H9 (cell line): Measurements from ENCODE around the gene HIP1R. TPM values are rescaled to one million over a fixed set of nuclear protein-coding genes. Genes with fewer than 3 reads are reported as not detected.

Experiments used
- DNase-seq: peaks from one replicate; pipeline ENCODE4 v3.0.0-alpha.2; 2017
- H2AFZ ChIP-seq: one replicate; pipeline ENCODE4 v1.6.1; 2013; ENCODE audit warnings: mild to moderate bottlenecking, low read length, control low read depth, moderate library complexity
- H2AK5ac ChIP-seq: 2 replicates; pipeline ENCODE4 v1.6.1; 2013; ENCODE audit warnings: low read length, control low read depth, mixed read lengths; ENCODE audit not compliant: insufficient read length
- H2BK120ac ChIP-seq: one replicate; pipeline ENCODE4 v1.6.1; 2013; ENCODE audit warnings: low read depth, mild to moderate bottlenecking, low read length, control low read depth, inconsistent platforms; ENCODE audit not compliant: poor library complexity, severe bottlenecking
- H2BK12ac ChIP-seq: 2 replicates; pipeline ENCODE4 v1.6.1; 2013; ENCODE audit warnings: low read length, control low read depth, mixed read lengths, low read depth; ENCODE audit not compliant: insufficient read length
- H2BK15ac ChIP-seq: 2 replicates; pipeline ENCODE4 v1.6.1; 2013; ENCODE audit warnings: low read depth, low read length, control low read depth
- H2BK20ac ChIP-seq: one replicate; pipeline ENCODE4 v1.6.1; 2013; ENCODE audit warnings: low read depth, mild to moderate bottlenecking, low read length, control low read depth, inconsistent platforms; ENCODE audit not compliant: poor library complexity, severe bottlenecking
- H2BK5ac ChIP-seq: 2 replicates; pipeline ENCODE4 v1.6.1; 2013; ENCODE audit warnings: low read length, control low read depth, mixed read lengths; ENCODE audit not compliant: insufficient read length
- H3K14ac ChIP-seq: 2 replicates; pipeline ENCODE4 v1.6.1; 2013; ENCODE audit warnings: low read length, control low read depth; ENCODE audit not compliant: insufficient read depth
- H3K18ac ChIP-seq: 2 replicates; pipeline ENCODE4 v1.6.1; 2013; ENCODE audit warnings: low read depth, mild to moderate bottlenecking, mixed read lengths, low read length, control low read depth; ENCODE audit not compliant: insufficient read length
- H3K23ac ChIP-seq: 2 replicates; pipeline ENCODE4 v1.6.1; 2013; ENCODE audit warnings: low read length, control low read depth, mixed read lengths, low read depth; ENCODE audit not compliant: insufficient read length
- H3K23me2 ChIP-seq: 2 replicates; pipeline ENCODE4 v1.6.1; 2013; ENCODE audit warnings: low read depth, mild to moderate bottlenecking, mixed read lengths, low read length, control low read depth; ENCODE audit not compliant: insufficient read length, poor library complexity, severe bottlenecking
- H3K27ac ChIP-seq: 2 replicates; pipeline ENCODE4 v1.5.1; 2013; ENCODE audit warnings: low read length, control low read depth, mixed read lengths, low read depth; ENCODE audit not compliant: insufficient read length
- H3K27me3 ChIP-seq: 2 replicates; pipeline ENCODE4 v1.6.1; 2013; ENCODE audit warnings: low read length, control low read depth, inconsistent platforms; ENCODE audit not compliant: insufficient read depth
- H3K4ac ChIP-seq: 2 replicates; pipeline ENCODE4 v1.6.1; 2013; ENCODE audit warnings: low read depth, mild to moderate bottlenecking, control low read depth, inconsistent platforms, low read length, moderate library complexity
- H3K4me1 ChIP-seq: 2 replicates; pipeline ENCODE4 v1.6.1; 2013; ENCODE audit warnings: low read length, control low read depth, inconsistent platforms; ENCODE audit not compliant: insufficient read depth
- H3K4me2 ChIP-seq: 2 replicates; pipeline ENCODE4 v1.6.1; 2013; ENCODE audit warnings: low read length, control low read depth, mixed read lengths; ENCODE audit not compliant: insufficient read length, insufficient read depth
- H3K56ac ChIP-seq: 2 replicates; pipeline ENCODE4 v1.6.1; 2013; ENCODE audit warnings: low read depth, mild to moderate bottlenecking, mixed read lengths, low read length, control low read depth; ENCODE audit not compliant: insufficient read length
- H3K79me1 ChIP-seq: 2 replicates; pipeline ENCODE4 v1.6.1; 2013; ENCODE audit warnings: low read depth, mild to moderate bottlenecking, moderate library complexity, low read length, control low read depth, inconsistent platforms; ENCODE audit not compliant: insufficient read depth, poor library complexity, severe bottlenecking
- H3K79me2 ChIP-seq: 2 replicates; pipeline ENCODE4 v1.6.1; 2013; ENCODE audit warnings: low read length, control low read depth, inconsistent platforms; ENCODE audit not compliant: insufficient read depth
- H3K9ac ChIP-seq: 2 replicates; pipeline ENCODE4 v1.6.1; 2013; ENCODE audit warnings: low read length, control low read depth, mixed read lengths; ENCODE audit not compliant: insufficient read length; ENCODE audit errors: extremely low read depth
- H3K9me3 ChIP-seq: one replicate; pipeline ENCODE4 v1.6.1; 2013; ENCODE audit warnings: low read depth, low read length, inconsistent platforms; ENCODE audit not compliant: control insufficient read depth
- H3T11ph ChIP-seq: one replicate; pipeline ENCODE4 v1.6.1; 2013; ENCODE audit warnings: mild to moderate bottlenecking, low read length, control low read depth, inconsistent platforms
- H4K20me1 ChIP-seq: one replicate; pipeline ENCODE4 v1.6.1; 2013; ENCODE audit not compliant: control insufficient read depth, insufficient read length, insufficient read depth
- H4K5ac ChIP-seq: 2 replicates; pipeline ENCODE4 v1.6.1; 2013; ENCODE audit warnings: low read depth, mild to moderate bottlenecking, mixed read lengths, low read length, control low read depth; ENCODE audit not compliant: insufficient read length
- H4K8ac ChIP-seq: replicated peaks from 2 replicates; pipeline ENCODE4 v1.6.1; 2013; ENCODE audit warnings: low read length, control low read depth, mixed read lengths, low read depth; ENCODE audit not compliant: insufficient read length
- H4K91ac ChIP-seq: 2 replicates; pipeline ENCODE4 v1.6.1; 2013; ENCODE audit warnings: low read depth, mild to moderate bottlenecking, moderate library complexity, mixed read lengths, low read length, control low read depth; ENCODE audit not compliant: insufficient read length
- H3K27ac Mint-ChIP-seq, 3 experiments: 2 replicates in 2 of 3; 3 replicates in 1 of 3; pipeline ENCODE4 v1.8.0; 2020 to 2021; ENCODE audit warnings: mixed read lengths in 3 of 3, mild to moderate bottlenecking in 1 of 3, moderate library complexity in 1 of 3
- H3K27me3 Mint-ChIP-seq: 2 replicates; pipeline ENCODE4 v1.8.0; 2021; ENCODE audit warnings: low read depth, mild to moderate bottlenecking, moderate library complexity, mixed read lengths
- H3K36me3 Mint-ChIP-seq, 3 experiments: 2 replicates in 2 of 3; 3 replicates in 1 of 3; pipeline ENCODE4 v1.8.0; 2020 to 2021; ENCODE audit warnings: low read depth in 3 of 3, mixed read lengths in 3 of 3; ENCODE audit not compliant: insufficient read depth in 1 of 3
- H3K4me1 Mint-ChIP-seq, 2 experiments: 2 replicates each; pipeline ENCODE4 v1.8.0; 2020; ENCODE audit warnings: mixed read lengths in 2 of 2
- H3K4me3 Mint-ChIP-seq, 2 experiments: 2 replicates in 1 of 2; 3 replicates in 1 of 2; pipeline ENCODE4 v1.8.0; 2020 to 2021; ENCODE audit warnings: mild to moderate bottlenecking in 2 of 2, mixed read lengths in 2 of 2, moderate library complexity in 1 of 2
- H3K9me3 Mint-ChIP-seq, 2 experiments: 2 replicates in 1 of 2; 3 replicates in 1 of 2; pipeline ENCODE4 v1.8.0; 2020; ENCODE audit warnings: mild to moderate bottlenecking in 2 of 2, mixed read lengths in 2 of 2, moderate library complexity in 1 of 2
- CTCF ChIP-seq: fragments of 200-600 bp; sonication (generic); conservative IDR thresholded peaks from 3 replicates; pipeline ENCODE4 v1.8.0; 2021; ENCODE audit warnings: antibody characterized with exemption, mild to moderate bottlenecking
- WGBS: extraction: QIAGEN DNeasy Blood & Tissue Kit; methylation state at CpG from one replicate; pipeline ENCODE4 v1.1.7; 2013; ENCODE audit warnings: missing lambda C conversion rate, low lambda C conversion rate, mixed read lengths; ENCODE audit not compliant: insufficient read length; ENCODE audit errors: extremely low coverage; 5-methylcytosine and 5-hydroxymethylcytosine counted together
- total RNA-seq: library from RNA; stranded (reverse); gene quantifications from 2 replicates; pipeline ENCODE4 v1.2.1, GENCODE V29; 2021

The HIP1R gene
- total RNA-seq, 1 experiment from 2014 or later, result 17.4 TPM

GRCh38 chr12:122811777-122812176, 23.5 kb upstream of the HIP1R start:
- no peak overlapping the region for H3K27ac Mint-ChIP-seq
- no peak overlapping the region for H4K91ac ChIP-seq
- H2BK5ac ChIP-seq, result no peak overlapping the region
- no peak overlapping the region for H2BK12ac ChIP-seq
- no peaks in the 10 kb centered on the region for H3K4me1 Mint-ChIP-seq
- no peak overlapping the region for H3K23ac ChIP-seq
- H3K36me3 Mint-ChIP-seq, result no peaks in the 10 kb centered on the region
- no CpG with 5 or more reads among the region's 3 CpGs for WGBS
- H4K8ac ChIP-seq, result no peak overlapping the region
- TF ChIP-seq CTCF, result no peak
- no peaks in the 10 kb centered on the region for H3K27me3 ChIP-seq
- H3K27ac ChIP-seq, result no peak overlapping the region
- H3K4me3 Mint-ChIP-seq, result no peak overlapping the region; a peak in 1 of 5 replicates
- H3K9me3 ChIP-seq, result no peaks in the 10 kb centered on the region
- no peak overlapping the region for H2BK20ac ChIP-seq
- no peak overlapping the region for H2AK5ac ChIP-seq
- no peak overlapping the region for H3K56ac ChIP-seq
- no peak for DNase-seq
- no peak overlapping the region for H4K5ac ChIP-seq
- H3K79me1 ChIP-seq, result no peaks in the 10 kb centered on the region
- no peaks in the 10 kb centered on the region for H3K79me2 ChIP-seq
- no peak overlapping the region for H3K14ac ChIP-seq
- no peak overlapping the region for H3K4ac ChIP-seq
- H3K9ac ChIP-seq, result no peak overlapping the region
- H3K18ac ChIP-seq, result no peak overlapping the region
- H3K9me3 Mint-ChIP-seq, result no peaks in the 10 kb centered on the region
- H2AFZ ChIP-seq, result no peak overlapping the region
- no peak overlapping the region for H3K4me2 ChIP-seq
- H3K23me2 ChIP-seq, result no peaks in the 10 kb centered on the region
- H3K27me3 Mint-ChIP-seq, result peaks cover 3% of the 10 kb centered on the region; the same call in 1 of the 2 replicates
- H2BK15ac ChIP-seq, result no peak overlapping the region
- H3K4me1 ChIP-seq, result no peaks in the 10 kb centered on the region
- no peaks in the 10 kb centered on the region for H4K20me1 ChIP-seq
- H3T11ph ChIP-seq, result no peak overlapping the region
- no peak overlapping the region for H2BK120ac ChIP-seq
